PC-9 (cell line): ENCODE results near the gene GPX4. TPM values are rescaled to one million over a fixed set of nuclear protein-coding genes. Genes with fewer than 3 reads are reported as not detected.

Experiments used
- BruUV-seq: library from RNA; stranded (reverse); fragments of 400-500 nt; replicated peaks from 2 replicates; lab custom pipeline; 2021; lab: Mats Ljungman, UMichigan
- CTCF ChIA-PET: fragments of 300-600 bp; sonication (Branson Sonifier 250); formaldehyde crosslinking; loops from one replicate; lab custom pipeline; 2022; ENCODE audit warnings: antibody characterized with exemption; lab: Charles Lee
- POLR2A ChIA-PET: fragments of 300-600 bp; sonication (Branson Sonifier 250); formaldehyde crosslinking; loops from one replicate; lab custom pipeline; 2022; ENCODE audit warnings: antibody characterized with exemption; ENCODE audit not compliant: unreplicated experiment; lab: Charles Lee
- DNase-seq, 2 experiments: peaks; one replicate each; pipeline versions ENCODE4 v3.0.0 to v3.0.0-alpha.2; 2015 to 2022; ENCODE audit warnings: mixed read lengths in 1 of 2
- H2AFZ ChIP-seq: fragments of 200-600 bp; sonication (generic); 2 replicates; pipeline ENCODE4 v1.8.1; 2017; ENCODE audit warnings: antibody characterized with exemption
- H3F3A ChIP-seq: fragments of 200-600 bp; sonication (generic); 2 replicates; pipeline ENCODE4 v1.8.1; 2017; ENCODE audit warnings: antibody characterized with exemption, mild to moderate bottlenecking, low read depth; ENCODE audit not compliant: insufficient read depth
- H3K27ac ChIP-seq: fragments of 200-600 bp; sonication (generic); 2 replicates; pipeline ENCODE4 v1.6.1; 2016; ENCODE audit warnings: mixed run types
- H3K27me3 ChIP-seq: fragments of 200-600 bp; sonication (generic); 2 replicates; pipeline ENCODE4 v1.6.1; 2016; ENCODE audit warnings: low read depth, mixed run types; ENCODE audit not compliant: insufficient read depth
- H3K36me3 ChIP-seq: fragments of 200-600 bp; sonication (generic); 2 replicates; pipeline ENCODE4 v1.6.1; 2016; ENCODE audit warnings: low read depth, mixed run types
- H3K4me1 ChIP-seq: fragments of 200-600 bp; sonication (generic); replicated peaks from 2 replicates; pipeline ENCODE4 v1.6.1; 2016; ENCODE audit warnings: mixed run types; ENCODE audit not compliant: insufficient read depth
- H3K4me2 ChIP-seq: fragments of 200-600 bp; sonication (generic); 2 replicates; pipeline ENCODE4 v1.6.1; 2017; ENCODE audit warnings: mixed run types
- H3K4me3 ChIP-seq: fragments of 200-600 bp; sonication (generic); 2 replicates; pipeline ENCODE4 v1.6.1; 2016; ENCODE audit warnings: mixed run types
- H3K79me2 ChIP-seq: fragments of 200-600 bp; sonication (generic); 2 replicates; pipeline ENCODE4 v1.6.1; 2017; ENCODE audit warnings: low read depth, mixed run types
- H3K9me2 ChIP-seq: fragments of 200-600 bp; sonication (generic); 2 replicates; pipeline ENCODE4 v1.8.1; 2017; ENCODE audit warnings: mild to moderate bottlenecking; ENCODE audit not compliant: insufficient read depth
- H3K9me3 ChIP-seq: fragments of 200-600 bp; sonication (generic); 2 replicates; pipeline ENCODE4 v1.8.1; 2016; ENCODE audit warnings: low read depth; ENCODE audit not compliant: insufficient read depth
- H4K20me1 ChIP-seq: fragments of 200-600 bp; sonication (generic); 2 replicates; pipeline ENCODE4 v1.8.1; 2017; ENCODE audit not compliant: insufficient read depth
- CTCF ChIP-seq: fragments of 200-600 bp; sonication (generic); conservative IDR thresholded peaks from 2 replicates; pipeline ENCODE4 v1.6.1; 2017; ENCODE audit warnings: mixed run types, antibody characterized with exemption, mild to moderate bottlenecking, moderate library complexity
- EZH2 ChIP-seq: fragments of 200-600 bp; sonication (generic); IDR thresholded peaks from 2 replicates; pipeline ENCODE4 v1.8.0; 2017; ENCODE audit warnings: antibody characterized with exemption, low read depth
- intact Hi-C: fragments of 100-400 bp; cut with micrococcal nuclease; formaldehyde crosslinking; loops from one replicate; pipeline ENCODE4 v1.10.0; 2022; ENCODE audit not compliant: unreplicated experiment
- total RNA-seq: library from RNA; stranded (reverse); gene quantifications from 2 replicates; pipeline ENCODE4 v1.2.3, GENCODE V29; 2021

The GPX4 gene
- total RNA-seq, 1 experiment from 2014 or later: 465 TPM

GRCh38 chr19:1088416-1089010, 15.3 kb upstream of the GPX4 start:
- Histone ChIP-seq H3K4me1 (no peaks in the 10 kb centered on the region), H2AFZ (no peak overlapping the region), H3K27me3 (no peaks in the 10 kb centered on the region), H4K20me1 (peaks cover 8% of the 10 kb centered on the region), H3K27ac (no peak overlapping the region), H3K9me2 (no peaks in the 10 kb centered on the region), H3K36me3 (peaks cover 3% of the 10 kb centered on the region; the same call in 1 of the 2 replicates), H3K4me3 (no peak overlapping the region), H3K9me3 (no peaks in the 10 kb centered on the region), H3K4me2 (no peak overlapping the region), H3K79me2 (peaks cover 16% of the 10 kb centered on the region), H3F3A (peaks cover 1% of the 10 kb centered on the region; the same call in 1 of the 2 replicates)
- no peak for DNase-seq
- CTCF ChIA-PET: no interaction called here
- TF ChIP-seq EZH2 (no peak), CTCF (no peak)
- intact Hi-C loops: no loop called here
- no TSS peak for BruUV-seq
- POLR2A ChIA-PET: no interaction called here

- TF ChIP-seq EZH2: no peak
- TF ChIP-seq CTCF: no peak
- no peak overlapping the region for H3K4me2 ChIP-seq
- peaks cover 23% of the 10 kb centered on the region for H3K79me2 ChIP-seq
- H3F3A ChIP-seq: no peaks in the 10 kb centered on the region; the same call in 1 of the 2 replicates
- H3K9me3 ChIP-seq: no peaks in the 10 kb centered on the region
- H3K4me1 ChIP-seq: peaks cover 5% of the 10 kb centered on the region; the same call in 1 of the 2 replicates
- H3K9me2 ChIP-seq: no peaks in the 10 kb centered on the region
- H4K20me1 ChIP-seq: peaks cover 15% of the 10 kb centered on the region
- no peak overlapping the region for H3K27ac ChIP-seq
- no peaks in the 10 kb centered on the region for H3K27me3 ChIP-seq
- ChIA-PET POLR2A (no interaction called here), CTCF (no interaction called here)
- DNase-seq: no peak
- intact Hi-C loops: no loop called here
- H2AFZ ChIP-seq: no peak overlapping the region
- BruUV-seq: no TSS peak
- peaks cover 3% of the 10 kb centered on the region; the same call in 1 of the 2 replicates for H3K36me3 ChIP-seq
- H3K4me3 ChIP-seq: no peak overlapping the region
These were observed 14.5 kb upstream of the GPX4 start for GRCh38 chr19:1089126-1089771.

- peaks cover 3% of the 10 kb centered on the region; the same call in 1 of the 2 replicates for H3K36me3 ChIP-seq
- CTCF ChIA-PET: no interaction called here
These were observed 13.9 kb upstream of the GPX4 start for GRCh38 chr19:1089891-1090290.

More at GRCh38 chr19:1089891-1090290, 13.9 kb upstream of the GPX4 start:
- no TSS peak for BruUV-seq
- TF ChIP-seq CTCF: no peak
- no peak for TF ChIP-seq EZH2
- no peak overlapping the region for H3K27ac ChIP-seq
- no peaks in the 10 kb centered on the region for H3K9me2 ChIP-seq
- H2AFZ ChIP-seq: no peak overlapping the region
- peaks cover 30% of the 10 kb centered on the region for H3K79me2 ChIP-seq
- no peaks in the 10 kb centered on the region for H3K9me3 ChIP-seq
- intact Hi-C loops: no loop called here
- no peaks in the 10 kb centered on the region for H3K27me3 ChIP-seq
- POLR2A ChIA-PET: no interaction called here
- no peak overlapping the region for H3K4me2 ChIP-seq
- peaks cover 20% of the 10 kb centered on the region for H4K20me1 ChIP-seq
- DNase-seq: no peak
- no peaks in the 10 kb centered on the region; the same call in 1 of the 2 replicates for H3F3A ChIP-seq
- H3K4me1 ChIP-seq: peaks cover 5% of the 10 kb centered on the region; the same call in 1 of the 2 replicates
- no peak overlapping the region for H3K4me3 ChIP-seq
